Measurements from ENCODE around the gene UNC93B1.
"Not testable (repeated sequence)": the region's sequence is repeated elsewhere in the genome, so short reads cannot be mapped to it uniquely, and the experiment has no call there.

The UNC93B1 gene

DNA sequence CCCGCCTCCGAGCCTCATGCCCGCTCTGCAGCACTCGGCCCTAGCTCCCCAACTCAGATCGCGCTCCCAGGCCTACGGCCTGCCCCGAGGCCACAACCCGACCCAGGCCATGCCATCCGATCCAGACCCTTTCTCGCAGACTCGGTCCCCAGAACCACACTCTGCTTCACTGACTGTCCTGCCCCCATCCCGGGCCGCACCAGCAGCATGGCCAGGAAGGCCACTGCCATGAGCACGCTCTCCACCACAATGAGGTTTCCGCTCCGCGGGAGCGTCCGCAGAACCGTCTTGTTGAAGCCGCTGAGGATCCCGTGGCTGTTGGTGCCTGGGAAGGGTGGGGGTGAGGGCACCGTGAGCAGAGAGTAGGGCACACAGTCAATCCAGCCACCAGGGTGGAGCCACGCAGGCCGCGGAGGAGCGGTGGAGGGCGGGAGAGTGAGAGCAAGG, 6.4 kb downstream of the UNC93B1 start:
- Mint-ChIP-seq H3K4me3 (no peak overlapping the region), H3K27me3 (no peaks in the 10 kb centered on the region), H3K4me1 (ENCODE audit: low read depth) (peaks cover 21% of the 10 kb centered on the region), H3K36me3 (ENCODE audit: low read depth) (peaks cover 2% of the 10 kb centered on the region), H3K27ac (no peak overlapping the region), H3K9me3 (no peaks in the 10 kb centered on the region)
- DNase-seq, result no peak

DNA sequence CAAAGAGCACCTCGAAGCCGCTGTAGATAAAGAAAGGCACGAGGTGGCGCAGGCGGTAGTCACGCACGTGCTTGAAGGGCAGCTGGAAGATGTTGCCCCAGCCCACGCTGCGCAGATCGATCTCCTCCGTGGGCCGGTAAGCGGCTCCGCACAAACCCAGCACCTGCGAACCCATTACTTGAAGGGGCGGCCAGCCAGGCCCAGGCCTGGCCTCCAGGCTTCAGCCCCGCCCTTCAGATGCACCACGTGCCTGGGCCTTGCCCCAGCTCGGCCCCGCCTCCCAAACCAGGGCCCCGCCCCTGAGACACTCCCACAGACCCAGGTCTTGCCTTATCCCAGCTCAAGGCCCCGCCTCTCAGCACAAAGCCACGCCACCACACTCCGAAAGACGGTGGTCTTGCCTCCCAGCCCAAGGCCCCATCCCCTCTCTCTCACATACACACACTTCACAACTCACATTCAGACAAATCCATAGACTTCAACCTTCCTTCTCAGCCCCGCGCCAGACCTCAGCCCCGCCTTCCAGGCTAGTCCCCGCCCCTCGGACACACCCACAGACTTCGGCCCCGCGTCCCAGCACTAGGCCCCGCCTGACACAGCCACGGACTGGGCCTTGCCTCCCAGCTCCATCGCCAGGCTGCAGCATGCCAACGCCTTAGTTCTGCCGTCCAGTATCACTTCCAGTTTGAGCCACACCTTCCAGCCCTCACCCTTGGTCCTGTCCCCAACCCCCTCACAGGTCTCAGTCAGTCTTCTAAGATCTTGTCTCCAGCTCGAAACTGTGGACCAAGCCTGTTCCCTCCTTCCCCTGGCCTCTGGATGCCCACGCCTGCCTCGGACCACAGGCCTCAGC, 7.0 kb downstream of the UNC93B1 start:
- Mint-ChIP-seq H3K4me1 (ENCODE audit: low read depth) (peaks cover 21% of the 10 kb centered on the region), H3K4me3 (no peak overlapping the region), H3K27me3 (peaks cover 1% of the 10 kb centered on the region), H3K9me3 (no peaks in the 10 kb centered on the region), H3K27ac (no peak overlapping the region), H3K36me3 (ENCODE audit: low read depth) (peaks cover 2% of the 10 kb centered on the region)
- DNase-seq, result peak; percentile 73

DNA sequence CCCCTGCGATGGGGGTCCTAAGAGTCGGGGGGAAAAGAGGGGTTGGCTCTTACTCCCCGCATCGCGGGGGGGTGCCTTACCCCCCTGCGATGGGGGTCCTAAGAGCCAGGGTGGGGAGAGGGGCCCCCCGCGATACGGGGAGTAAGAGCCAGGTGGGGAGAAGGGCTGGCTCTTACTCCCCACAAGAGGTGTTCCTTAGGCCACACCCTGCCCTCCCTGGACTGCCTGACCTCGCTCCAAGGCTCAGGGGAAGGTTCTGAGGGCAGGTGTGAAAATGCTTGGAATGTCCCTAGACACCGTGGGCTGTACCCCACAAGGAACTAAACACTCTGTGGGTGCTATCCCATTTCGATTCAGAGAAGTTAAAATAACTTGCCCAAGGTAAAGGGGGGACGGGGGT, 7.8 kb downstream of the UNC93B1 start:
- H3K4me3 Mint-ChIP-seq, result no peak overlapping the region
- no peaks in the 10 kb centered on the region for H3K9me3 Mint-ChIP-seq
- H3K36me3 Mint-ChIP-seq (ENCODE audit: low read depth), result peaks cover 2% of the 10 kb centered on the region
- H3K27me3 Mint-ChIP-seq, result peaks cover 2% of the 10 kb centered on the region
- H3K4me1 Mint-ChIP-seq (ENCODE audit: low read depth), result peaks cover 21% of the 10 kb centered on the region
- no peak for DNase-seq
- no peak overlapping the region for H3K27ac Mint-ChIP-seq

DNA sequence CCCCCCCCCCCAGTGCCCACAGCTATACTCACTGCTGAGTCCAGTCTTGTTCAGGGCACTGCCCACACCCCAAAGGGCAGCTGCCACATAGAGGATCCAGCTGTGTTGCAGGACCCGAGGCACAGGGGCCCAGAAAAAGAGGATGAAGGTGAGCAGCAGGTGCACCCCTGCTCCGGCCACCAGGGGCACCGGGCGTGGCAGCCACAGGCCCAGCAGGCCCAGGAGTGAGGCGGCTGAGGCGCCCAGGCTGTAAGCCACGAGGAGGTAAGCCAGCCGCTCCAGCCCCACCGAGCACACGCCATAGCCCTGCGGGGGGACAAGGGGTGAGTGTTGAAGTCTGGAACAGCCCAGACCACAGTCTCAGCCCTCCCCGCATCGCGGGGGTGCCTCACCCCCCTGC, 8.3 kb downstream of the UNC93B1 start:
- not testable (repeated sequence) for H3K36me3 Mint-ChIP-seq (ENCODE audit: low read depth); H3K4me3 Mint-ChIP-seq; H3K27me3 Mint-ChIP-seq

DNA sequence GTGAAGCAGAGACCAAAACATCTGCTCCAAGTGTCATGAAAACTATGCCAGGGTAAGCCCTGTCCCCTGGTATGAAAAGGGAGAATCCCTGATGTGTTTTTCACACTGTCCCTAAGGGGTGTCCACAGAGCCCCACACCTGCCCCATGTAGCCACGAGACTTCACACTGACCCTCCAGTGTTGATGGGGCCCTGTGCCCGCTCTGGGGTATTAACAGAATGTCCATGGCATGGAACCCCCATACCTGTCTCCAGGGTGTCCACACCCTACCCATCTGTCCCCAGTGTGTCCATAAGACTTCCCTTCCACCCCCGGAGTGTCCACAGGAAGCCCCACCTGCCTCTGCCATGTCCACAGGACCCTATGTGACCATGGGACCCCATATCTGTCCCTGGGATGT, 8.8 kb downstream of the UNC93B1 start:
- not testable (repeated sequence) for H3K4me3 Mint-ChIP-seq; H3K27ac Mint-ChIP-seq; H3K9me3 Mint-ChIP-seq; H3K27me3 Mint-ChIP-seq; H3K36me3 Mint-ChIP-seq (ENCODE audit: low read depth)
- peaks cover 23% of the 10 kb centered on the region for H3K4me1 Mint-ChIP-seq (ENCODE audit: low read depth)
- peak; percentile 22 for DNase-seq

More for the DNA sequence above, 8.3 kb downstream of the UNC93B1 start:
- DNase-seq, result peak; percentile 25
- peaks cover 23% of the 10 kb centered on the region for H3K4me1 Mint-ChIP-seq (ENCODE audit: low read depth)
- not testable (repeated sequence) for H3K27ac Mint-ChIP-seq, H3K9me3 Mint-ChIP-seq

DNA sequence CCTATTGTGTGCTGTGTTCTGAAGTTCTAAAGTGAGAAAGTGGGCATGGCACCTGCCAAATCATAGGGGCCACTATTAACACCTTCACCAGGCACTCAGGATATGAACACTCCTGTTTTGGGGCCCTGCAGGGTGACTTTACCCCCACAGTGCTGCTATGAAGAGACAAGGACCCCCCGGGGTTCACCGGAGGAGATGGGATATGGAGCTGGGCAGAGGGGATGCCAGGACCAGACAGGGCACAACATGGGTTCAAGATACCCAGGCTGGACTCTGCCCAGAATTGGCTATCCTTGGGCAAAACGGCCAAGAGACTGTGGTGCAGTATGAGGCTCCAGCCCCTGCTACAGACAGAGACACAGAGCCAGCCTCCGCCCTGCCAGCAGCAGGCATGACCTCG, 9.5 kb downstream of the UNC93B1 start:
- H3K4me3 Mint-ChIP-seq; H3K27me3 Mint-ChIP-seq; H3K36me3 Mint-ChIP-seq (ENCODE audit: low read depth); H3K27ac Mint-ChIP-seq; H3K9me3 Mint-ChIP-seq: not testable (repeated sequence)
- H3K4me1 Mint-ChIP-seq (ENCODE audit: low read depth), result peaks cover 23% of the 10 kb centered on the region
- DNase-seq, result peak; percentile 27

- not testable (repeated sequence) for H3K27ac Mint-ChIP-seq; H3K9me3 Mint-ChIP-seq; H3K36me3 Mint-ChIP-seq (ENCODE audit: low read depth); H3K27me3 Mint-ChIP-seq; H3K4me3 Mint-ChIP-seq
- peak; percentile 74 for DNase-seq
- peaks cover 23% of the 10 kb centered on the region for H3K4me1 Mint-ChIP-seq (ENCODE audit: low read depth)
These were observed 10.1 kb downstream of the UNC93B1 start for GRCh38 chr11:67993821-67994220.

- H3K27me3 Mint-ChIP-seq; DNase-seq; H3K27ac Mint-ChIP-seq; H3K36me3 Mint-ChIP-seq (ENCODE audit: low read depth); H3K4me3 Mint-ChIP-seq; H3K9me3 Mint-ChIP-seq; H3K4me1 Mint-ChIP-seq (ENCODE audit: low read depth): not testable (repeated sequence)
These were observed 12.4 kb downstream of the UNC93B1 start for GRCh38 chr11:67991347-67992121.

GRCh38 chr11:67990546-67991346, 13.2 kb downstream of the UNC93B1 start:
- DNase-seq, result peak; percentile 49
- H3K27me3 Mint-ChIP-seq; H3K27ac Mint-ChIP-seq; H3K4me3 Mint-ChIP-seq; H3K36me3 Mint-ChIP-seq (ENCODE audit: low read depth); H3K9me3 Mint-ChIP-seq; H3K4me1 Mint-ChIP-seq (ENCODE audit: low read depth): not testable (repeated sequence)

DNA sequence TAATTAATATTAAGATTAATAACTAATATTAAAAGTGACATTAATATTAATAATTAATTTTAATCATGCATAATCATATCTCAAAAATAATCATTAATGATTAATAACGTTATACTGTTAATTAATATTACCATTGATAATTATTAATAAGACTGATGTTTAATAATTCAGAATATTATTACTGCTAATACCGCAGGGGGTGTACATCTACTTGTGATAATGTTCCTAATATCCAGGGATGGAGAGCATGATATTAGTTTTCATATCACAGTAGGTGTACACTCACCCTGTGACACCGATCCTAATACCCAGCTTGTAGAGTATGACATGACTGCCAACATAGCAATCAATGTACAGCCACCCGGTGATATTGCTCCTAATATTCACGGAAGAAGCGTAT, 18.6 kb downstream of the UNC93B1 start:
- H3K36me3 Mint-ChIP-seq (ENCODE audit: low read depth); H3K9me3 Mint-ChIP-seq; H3K27me3 Mint-ChIP-seq; H3K4me3 Mint-ChIP-seq; H3K27ac Mint-ChIP-seq; H3K4me1 Mint-ChIP-seq (ENCODE audit: low read depth); DNase-seq: not testable (repeated sequence)

DNA sequence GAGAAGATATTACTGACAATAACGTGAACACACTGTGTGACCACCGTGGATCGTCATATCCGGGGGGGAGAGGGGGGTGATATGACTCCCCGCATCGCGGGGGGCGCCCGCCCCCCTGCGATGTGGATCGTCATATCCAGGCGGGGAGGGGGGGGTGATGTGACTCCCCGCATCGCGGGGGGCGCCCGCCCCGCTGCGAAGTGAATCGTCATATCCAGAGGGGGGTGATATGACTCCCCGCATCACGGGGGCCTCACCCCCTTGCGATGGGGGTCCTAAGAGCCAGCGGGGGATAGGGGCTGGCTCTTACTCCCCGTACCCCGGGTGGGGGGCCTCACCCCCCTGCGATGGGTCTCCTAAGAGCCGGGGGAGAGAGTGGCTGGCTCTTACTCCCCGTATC, 19.9 kb downstream of the UNC93B1 start:
- Mint-ChIP-seq H3K4me3 (no peak overlapping the region), H3K27me3 (peaks cover 5% of the 10 kb centered on the region), H3K4me1 (ENCODE audit: low read depth) (no peaks in the 10 kb centered on the region), H3K36me3 (ENCODE audit: low read depth) (no peaks in the 10 kb centered on the region), H3K27ac (no peak overlapping the region), H3K9me3 (no peaks in the 10 kb centered on the region)
- no peak for DNase-seq

DNA sequence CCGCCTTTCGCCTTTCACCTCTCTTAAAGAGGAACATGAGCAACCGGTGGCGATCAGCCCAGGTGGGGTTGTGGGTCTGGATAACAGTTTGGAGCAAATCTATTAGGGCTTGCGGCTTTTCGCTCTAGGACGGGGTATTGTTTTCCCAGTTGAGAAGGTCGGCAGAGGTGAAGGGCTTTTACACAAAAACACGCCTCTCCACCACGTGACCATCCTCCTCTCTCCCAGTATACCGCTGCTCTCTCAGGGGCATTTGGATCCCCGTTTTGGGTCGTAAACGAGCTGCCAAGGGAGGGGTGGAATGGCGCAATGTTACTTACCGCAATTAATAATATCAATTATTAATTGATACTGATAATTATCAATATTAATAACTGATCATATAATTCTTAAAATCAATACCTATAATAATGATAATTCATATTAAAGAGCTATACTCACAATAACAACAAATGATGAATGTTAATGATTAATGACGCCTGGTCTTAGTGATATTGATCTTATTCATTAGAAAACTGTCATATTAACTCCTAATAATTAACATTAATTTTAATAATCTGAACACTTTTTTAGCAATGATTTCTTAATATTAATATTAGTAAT, 21.5 kb downstream of the UNC93B1 start:
- H3K36me3 Mint-ChIP-seq (ENCODE audit: low read depth); H3K27ac Mint-ChIP-seq; H3K27me3 Mint-ChIP-seq; H3K9me3 Mint-ChIP-seq; H3K4me3 Mint-ChIP-seq; H3K4me1 Mint-ChIP-seq (ENCODE audit: low read depth); DNase-seq: not testable (repeated sequence)

GRCh38 chr11:67981226-67981625, 22.7 kb downstream of the UNC93B1 start:
- H3K27me3 Mint-ChIP-seq, result peaks cover 12% of the 10 kb centered on the region
- H3K4me1 Mint-ChIP-seq (ENCODE audit: low read depth); H3K27ac Mint-ChIP-seq: not testable (repeated sequence)

DNA sequence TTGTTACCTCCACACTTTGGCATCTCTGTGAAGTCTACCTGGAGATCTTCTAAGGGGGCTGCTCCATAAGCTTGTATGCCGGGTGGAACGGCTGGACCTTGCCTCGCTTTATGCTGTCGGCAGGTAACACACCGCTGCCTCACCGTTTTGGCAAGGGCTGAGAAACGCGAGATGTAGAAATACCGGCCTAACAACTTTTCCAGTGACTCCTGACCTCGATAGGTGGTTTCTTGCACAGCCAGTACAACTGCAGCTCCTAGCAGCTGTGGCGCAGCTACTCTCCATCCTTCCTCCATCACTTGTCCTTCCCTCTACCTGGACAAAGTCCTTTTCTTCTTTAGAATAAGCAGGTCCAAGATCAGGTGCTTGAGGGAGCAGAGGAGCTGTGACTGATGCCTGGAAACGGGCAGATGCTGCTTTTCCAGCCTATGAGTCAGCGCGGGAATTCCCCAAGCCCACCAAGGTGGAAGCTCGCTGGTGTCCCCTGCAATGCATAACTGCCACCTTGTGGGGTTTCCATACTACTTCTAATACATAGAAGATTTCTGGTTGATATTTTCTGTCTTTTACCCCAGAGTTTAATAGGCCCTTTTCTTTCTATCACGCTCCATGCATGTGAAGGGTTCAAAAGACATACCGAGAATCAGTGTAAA, 25.0 kb downstream of the UNC93B1 start:
- H3K4me3 Mint-ChIP-seq, result not testable (repeated sequence)

More at GRCh38 chr11:67981226-67981625, 22.7 kb downstream of the UNC93B1 start:
- not testable (repeated sequence) for H3K36me3 Mint-ChIP-seq (ENCODE audit: low read depth); H3K9me3 Mint-ChIP-seq; H3K4me3 Mint-ChIP-seq; DNase-seq

More for the DNA sequence above, 25.0 kb downstream of the UNC93B1 start:
- H3K36me3 Mint-ChIP-seq (ENCODE audit: low read depth); H3K9me3 Mint-ChIP-seq; H3K27ac Mint-ChIP-seq; H3K27me3 Mint-ChIP-seq; DNase-seq; H3K4me1 Mint-ChIP-seq (ENCODE audit: low read depth): not testable (repeated sequence)
